Breast epithelium (tissue), 4 donors: ENCODE measurements around the gene ERI2. TPM values are rescaled to one million over a fixed set of nuclear protein-coding genes. Genes with fewer than 3 reads are reported as not detected.
A peak's percentile ranks its signal among the peaks of the same experiment; 100 is the strongest.
"Not testable (repeated sequence)": the region's sequence is repeated elsewhere in the genome, so short reads cannot be mapped to it uniquely, and the experiment has no call there.

Experiments used
- DNase-seq, 2 donors: peaks; one replicate each; pipeline ENCODE4 v3.0.0-alpha.2; 2019; ENCODE audit warnings: low spot score in 2 of 2
- H3K27ac ChIP-seq, 2 donors: fragments of 200-600 bp; sonication (generic) in 1 of 2; one replicate each; pipeline ENCODE4 v1.5.1; 2016 to 2019; ENCODE audit warnings: mild to moderate bottlenecking in 1 of 2
- H3K27me3 ChIP-seq, 2 donors: fragments of 200-600 bp; sonication (generic) in 1 of 2; one replicate each; pipeline versions ENCODE4 v1.5.1 to v1.6.0; 2017 to 2019; ENCODE audit warnings: control low read depth in 1 of 2, mild to moderate bottlenecking in 1 of 2
- H3K36me3 ChIP-seq: fragments of 200-600 bp; one replicate; pipeline ENCODE4 v1.5.1; 2019
- H3K4me1 ChIP-seq, 2 donors: fragments of 200-600 bp; sonication (generic); one replicate each; pipeline ENCODE4 v1.5.1; 2016 to 2019; ENCODE audit warnings: control low read depth in 1 of 2
- H3K4me3 ChIP-seq, 3 donors: fragments of 200-600 bp; sonication (generic); 1 replicate in 2 of 3; 2 replicates in 1 of 3; pipeline ENCODE4 v1.5.1; 2016 to 2019; ENCODE audit warnings: mild to moderate bottlenecking in 3 of 3, moderate library complexity in 2 of 3
- H3K9me3 ChIP-seq, 2 donors: fragments of 200-600 bp; sonication (generic) in 1 of 2; one replicate each; pipeline ENCODE4 v1.5.1; 2016 to 2019; ENCODE audit warnings: control low read depth in 1 of 2
- CTCF ChIP-seq, 3 donors: fragments of 450-650 bp; IDR thresholded peaks; one replicate each; pipeline ENCODE4 v1.5.1; 2016 to 2017; ENCODE audit warnings: antibody characterized with exemption in 3 of 3, mild to moderate bottlenecking in 3 of 3, moderate library complexity in 3 of 3
- POLR2A ChIP-seq: fragments of 450-650 bp; IDR thresholded peaks from one replicate; pipeline ENCODE4 v1.6.1; 2016; ENCODE audit warnings: antibody characterized with exemption, mild to moderate bottlenecking, moderate library complexity
- POLR2AphosphoS5 ChIP-seq, 3 donors: sonication (generic); formaldehyde crosslinking; IDR thresholded peaks; one replicate each; pipeline ENCODE4 v1.6.1; 2017; ENCODE audit warnings: antibody characterized with exemption in 3 of 3
- intact Hi-C: fragments of 100-400 bp; cut with DNase I; formaldehyde crosslinking; loops from one replicate; pipeline ENCODE4 v1.15.1; 2023; ENCODE audit warnings: low total_unique reads
- total RNA-seq, 3 donors: library from RNA; depleted of rRNA; stranded (reverse); fragments of >200 nt; gene quantifications; one replicate each; pipeline ENCODE4 v1.1.0, GENCODE V29; 2016

The ERI2 gene
- total RNA-seq, 3 donors from 2014 or later, result 21.8 to 33.2 (median 26.2) TPM

- H3K36me3 ChIP-seq, result no peaks in the 10 kb centered on the region
- H3K4me1 ChIP-seq, result no peaks in the 10 kb centered on the region
- intact Hi-C loops, result no loop called here
- DNase-seq, result no peak
- H3K27me3 ChIP-seq, result no peaks in the 10 kb centered on the region
- H3K9me3 ChIP-seq, result no peaks in the 10 kb centered on the region
- TF ChIP-seq POLR2AphosphoS5 (IDR thresholded peaks at IDR 0.05) (no peak), POLR2A (no peak), CTCF (IDR thresholded peaks at IDR 0.05) (no peak)
- H3K27ac ChIP-seq, result no peak overlapping the region
- H3K4me3 ChIP-seq, result no peak overlapping the region
These were observed 1.6 kb upstream of the ERI2 start for GRCh38 chr16:20807862-20808261.

GRCh38 chr16:20805684-20806167 lies 546 bp downstream of the ERI2 start:
- H3K27ac ChIP-seq, result peak overlapping the region; percentile 90 to 91

GRCh38 chr16:20803561-20804214 lies 2.6 kb downstream of the ERI2 start:
- H3K9me3 ChIP-seq, result no peaks in the 10 kb centered on the region
- intact Hi-C loops, result no loop called here

More at GRCh38 chr16:20805684-20806167, 546 bp downstream of the ERI2 start:
- H3K9me3 ChIP-seq, H3K4me1 ChIP-seq, intact Hi-C loops, H3K36me3 ChIP-seq, DNase-seq, H3K27me3 ChIP-seq: not testable (repeated sequence)
- peak in 1 of 3 donors; percentile 1 for TF ChIP-seq POLR2AphosphoS5 (IDR thresholded peaks at IDR 0.05)
- H3K4me3 ChIP-seq, result peak overlapping the region; percentile 81 to 83 (median 82)

GRCh38 chr16:20803192-20803560 lies 3.1 kb downstream of the ERI2 start:
- no peaks in the 10 kb centered on the region for H3K36me3 ChIP-seq
- intact Hi-C loops, result no loop called here
- no peaks in the 10 kb centered on the region for H3K9me3 ChIP-seq
- no peaks in the 10 kb centered on the region for H3K4me1 ChIP-seq
- no peak for DNase-seq
- no peak for TF ChIP-seq CTCF (IDR thresholded peaks at IDR 0.05)
- TF ChIP-seq POLR2AphosphoS5 (IDR thresholded peaks at IDR 0.05), result no peak
- no peak for TF ChIP-seq POLR2A
- no peaks in the 10 kb centered on the region for H3K27me3 ChIP-seq
- no peak overlapping the region for H3K4me3 ChIP-seq
- no peak overlapping the region for H3K27ac ChIP-seq

More at GRCh38 chr16:20803561-20804214, 2.6 kb downstream of the ERI2 start:
- no peaks in the 10 kb centered on the region for H3K27me3 ChIP-seq
- no peak for DNase-seq
- no peaks in the 10 kb centered on the region for H3K4me1 ChIP-seq
- no peak overlapping the region for H3K27ac ChIP-seq
- no peaks in the 10 kb centered on the region for H3K36me3 ChIP-seq
- TF ChIP-seq CTCF (IDR thresholded peaks at IDR 0.05), result no peak
- TF ChIP-seq POLR2A, result no peak
- no peak for TF ChIP-seq POLR2AphosphoS5 (IDR thresholded peaks at IDR 0.05)
- H3K4me3 ChIP-seq, result no peak overlapping the region

GRCh38 chr16:20801278-20801677 lies 5.0 kb downstream of the ERI2 start:
- Histone ChIP-seq H3K9me3 (no peaks in the 10 kb centered on the region), H3K27me3 (no peaks in the 10 kb centered on the region), H3K36me3 (no peaks in the 10 kb centered on the region), H3K27ac (no peak overlapping the region), H3K4me1 (no peaks in the 10 kb centered on the region), H3K4me3 (no peak overlapping the region)
- DNase-seq, result no peak
- intact Hi-C loops, result no loop called here
- TF ChIP-seq POLR2A (no peak), CTCF (IDR thresholded peaks at IDR 0.05) (no peak)
